Measurements from ENCODE around the gene ZNF326. TPM values are rescaled to one million over a fixed set of nuclear protein-coding genes. Genes with fewer than 3 reads are reported as not detected.

The ZNF326 gene
- total RNA-seq, 1 experiment from 2014 or later: 39.0 TPM

GRCh38 chr1:90012300-90012699 is 17.4 kb downstream of the ZNF326 start:
- Histone ChIP-seq H3K18ac (ENCODE audit: insufficient read length, low read depth, low read length) (no peak overlapping the region), H3T11ph (ENCODE audit: low read length) (no peak overlapping the region), H2AK5ac (ENCODE audit: insufficient read length, low read length) (no peak overlapping the region), H3K14ac (ENCODE audit: insufficient read depth, low read length) (no peak overlapping the region), H2AFZ (ENCODE audit: low read length) (no peak overlapping the region), H2BK12ac (ENCODE audit: insufficient read length, low read depth, low read length) (no peak overlapping the region), H3K9me3 (ENCODE audit: control insufficient read depth, low read depth, low read length) (no peaks in the 10 kb centered on the region), H3K4me2 (ENCODE audit: insufficient read depth, insufficient read length, low read length) (no peak overlapping the region), H3K23ac (ENCODE audit: insufficient read length, low read depth, low read length) (no peak overlapping the region), H3K4me1 (ENCODE audit: insufficient read depth, low read length) (no peaks in the 10 kb centered on the region), H4K8ac (replicated peaks; ENCODE audit: insufficient read length, low read depth, low read length) (no peak overlapping the region), H4K91ac (ENCODE audit: insufficient read length, low read depth, low read length) (no peak overlapping the region), H2BK15ac (ENCODE audit: low read depth, low read length) (no peak overlapping the region), H3K56ac (ENCODE audit: insufficient read length, low read depth, low read length) (no peak overlapping the region), H2BK5ac (ENCODE audit: insufficient read length, low read length) (no peak overlapping the region), H4K20me1 (ENCODE audit: control insufficient read depth, insufficient read depth, insufficient read length) (no peaks in the 10 kb centered on the region), H3K79me2 (ENCODE audit: insufficient read depth, low read length) (no peaks in the 10 kb centered on the region; the same call in 1 of the 2 replicates), H2BK120ac (ENCODE audit: low read depth, low read length, poor library complexity, severe bottlenecking) (no peak overlapping the region), H3K9ac (ENCODE audit: extremely low read depth, insufficient read length, low read length) (no peak overlapping the region), H4K5ac (ENCODE audit: insufficient read length, low read depth, low read length) (no peak overlapping the region), H3K27ac (ENCODE audit: insufficient read length, low read depth, low read length) (no peak overlapping the region), H2BK20ac (ENCODE audit: low read depth, low read length, poor library complexity, severe bottlenecking) (no peak overlapping the region), H3K79me1 (ENCODE audit: insufficient read depth, low read depth, low read length, poor library complexity, severe bottlenecking) (no peaks in the 10 kb centered on the region), H3K27me3 (ENCODE audit: insufficient read depth, low read length) (no peaks in the 10 kb centered on the region), H3K23me2 (ENCODE audit: insufficient read length, low read depth, low read length, poor library complexity, severe bottlenecking) (no peaks in the 10 kb centered on the region), H3K4ac (ENCODE audit: low read depth, low read length) (no peak overlapping the region)
- no peak overlapping the region for H3K4me3 Mint-ChIP-seq
- no CpG with 5 or more reads among the region's 2 CpGs for WGBS (ENCODE audit: extremely low coverage, insufficient read length, low lambda C conversion rate)
- H3K36me3 Mint-ChIP-seq (ENCODE audit: insufficient read depth in 1 of 3, low read depth in 3 of 3): peaks cover 34 to 82% (median 74%) of the 10 kb centered on the region in 3 experiments
- H3K9me3 Mint-ChIP-seq: no peaks in the 10 kb centered on the region
- DNase-seq: no peak
- no peak for TF ChIP-seq CTCF (conservative IDR thresholded peaks at IDR 0.05)
- H3K4me1 Mint-ChIP-seq: no peaks in the 10 kb centered on the region
- H3K27ac Mint-ChIP-seq: no peak overlapping the region
- no peaks in the 10 kb centered on the region for H3K27me3 Mint-ChIP-seq (ENCODE audit: low read depth)

Measured in H9 (cell line).